GM10248 (cell line): ENCODE data around the gene DMPK.

Source experiments
- CTCF ChIA-PET: fragments of 300-600 bp; sonication (Branson Sonifier 250); formaldehyde crosslinking; extraction: SDS; loops from one replicate; lab custom pipeline; 2021; ENCODE audit warnings: antibody characterized with exemption; lab: Yijun Ruan, JAX
- POLR2A ChIA-PET: fragments of 350-650 bp; sonication (Branson Sonifier 250); formaldehyde crosslinking; extraction: SDS; loops from one replicate; lab custom pipeline; 2020; ENCODE audit warnings: antibody characterized with exemption; lab: Yijun Ruan, JAX
- DNase-seq: peaks from one replicate; pipeline ENCODE4 v3.0.0; 2012; ENCODE audit errors: extremely low spot score
- TF ChIP-seq, protein P1 (sequence below): IDR thresholded peaks from 2 replicates; pipeline ENCODE4 v1.5.1; 2012; ENCODE audit warnings: mild to moderate bottlenecking, low read depth; ENCODE audit errors: extremely low read depth, missing control alignments, control extremely low read depth

DMPK gene

GRCh38 chr19:45825917-45826893 is 43.9 kb upstream of the DMPK start:
- CTCF ChIA-PET: interaction anchor here (1.1 to 6.6 kb wide), 6 partner anchors 9 to 37 kb away, joined by 3 to 63 read pairs (median 5); no protein-coding TSS in a partner anchor
- DNase-seq: no peak
- TF ChIP-seq, protein P1, sequence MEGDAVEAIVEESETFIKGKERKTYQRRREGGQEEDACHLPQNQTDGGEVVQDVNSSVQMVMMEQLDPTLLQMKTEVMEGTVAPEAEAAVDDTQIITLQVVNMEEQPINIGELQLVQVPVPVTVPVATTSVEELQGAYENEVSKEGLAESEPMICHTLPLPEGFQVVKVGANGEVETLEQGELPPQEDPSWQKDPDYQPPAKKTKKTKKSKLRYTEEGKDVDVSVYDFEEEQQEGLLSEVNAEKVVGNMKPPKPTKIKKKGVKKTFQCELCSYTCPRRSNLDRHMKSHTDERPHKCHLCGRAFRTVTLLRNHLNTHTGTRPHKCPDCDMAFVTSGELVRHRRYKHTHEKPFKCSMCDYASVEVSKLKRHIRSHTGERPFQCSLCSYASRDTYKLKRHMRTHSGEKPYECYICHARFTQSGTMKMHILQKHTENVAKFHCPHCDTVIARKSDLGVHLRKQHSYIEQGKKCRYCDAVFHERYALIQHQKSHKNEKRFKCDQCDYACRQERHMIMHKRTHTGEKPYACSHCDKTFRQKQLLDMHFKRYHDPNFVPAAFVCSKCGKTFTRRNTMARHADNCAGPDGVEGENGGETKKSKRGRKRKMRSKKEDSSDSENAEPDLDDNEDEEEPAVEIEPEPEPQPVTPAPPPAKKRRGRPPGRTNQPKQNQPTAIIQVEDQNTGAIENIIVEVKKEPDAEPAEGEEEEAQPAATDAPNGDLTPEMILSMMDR: no peak
- POLR2A ChIA-PET: no interaction called here

DNA sequence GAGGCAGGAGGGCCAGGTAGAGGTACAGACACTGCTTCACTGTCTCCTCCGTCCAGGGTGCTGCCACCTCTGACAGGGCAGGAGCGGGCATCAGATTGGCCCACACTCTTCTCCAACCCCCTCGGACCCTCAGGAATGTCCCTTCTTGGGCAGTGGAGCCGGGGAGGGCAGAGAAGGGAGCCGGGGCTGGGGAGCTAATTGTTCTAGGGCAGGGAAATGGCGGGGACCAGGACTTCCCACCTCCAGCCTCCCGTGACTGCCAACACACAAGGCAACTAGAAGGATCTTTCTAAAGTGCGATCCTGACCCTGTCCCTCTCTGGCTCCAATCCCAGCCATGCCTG is 42.9 kb upstream of the DMPK start:
- DNase-seq: no peak
- ChIA-PET CTCF (interaction anchor here (1.2 to 6.6 kb wide), 5 partner anchors 8 to 26 kb away, joined by 3 to 63 read pairs (median 4); no protein-coding TSS in a partner anchor), POLR2A (no interaction called here)
- TF ChIP-seq, protein P1: no peak

- TF ChIP-seq, protein P1: no peak
- CTCF ChIA-PET: interaction anchor here (1.2 to 6.6 kb wide), 8 partner anchors 7 to 45 kb away, joined by 3 to 63 read pairs (median 4); partner anchors contain the start of genes FOXA3 and SYMPK
- POLR2A ChIA-PET: no interaction called here
- no peak for DNase-seq
Measured at GRCh38 chr19:45824531-45825262, 42.4 kb upstream of the DMPK start.

DNA sequence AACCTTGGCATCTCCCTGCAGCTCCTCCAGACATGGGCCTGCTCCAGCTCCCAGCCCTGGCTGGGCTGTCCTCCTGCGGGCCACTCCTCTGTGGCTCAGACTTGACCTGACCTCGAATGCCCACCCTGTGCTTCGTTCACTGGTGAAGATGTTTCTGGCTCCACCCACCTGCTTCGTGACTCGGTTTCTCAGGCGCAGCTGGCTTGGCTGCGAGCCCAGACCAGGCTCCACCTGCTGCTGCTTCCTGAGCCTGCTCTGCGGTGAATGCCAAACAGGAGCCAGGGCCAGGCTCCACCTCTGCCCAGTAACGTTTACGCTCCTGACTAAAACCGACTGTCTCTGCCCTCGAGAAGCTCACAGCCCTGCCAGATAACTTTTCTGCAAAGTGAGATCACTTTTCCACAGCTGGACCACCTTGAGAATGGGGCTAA is 41.8 kb upstream of the DMPK start:
- ChIA-PET POLR2A (no interaction called here), CTCF (interaction anchor here (1.2 to 2.7 kb wide), 6 partner anchors 10 to 45 kb away, joined by 3 to 9 read pairs (median 4); partner anchors contain the start of genes FOXA3 and SYMPK)
- TF ChIP-seq, protein P1: no peak
- DNase-seq: no peak

GRCh38 chr19:45823182-45823581 is 40.9 kb upstream of the DMPK start:
- POLR2A ChIA-PET: no interaction called here
- CTCF ChIA-PET: interaction anchor here (1.0 to 2.7 kb wide), 4 partner anchors 14 to 40 kb away, joined by 3 to 9 read pairs (median 5); partner anchors contain the start of genes FOXA3 and SYMPK
- TF ChIP-seq, protein P1: no peak
- DNase-seq: no peak

- no peak for DNase-seq
- POLR2A ChIA-PET: no interaction called here
- CTCF ChIA-PET: interaction anchor here (1.0 to 2.7 kb wide), 3 partner anchors 14 to 33 kb away, joined by 3 to 9 read pairs (median 4); no protein-coding TSS in a partner anchor
- TF ChIP-seq, protein P1: no peak
Measured at GRCh38 chr19:45822716-45823115, 40.4 kb upstream of the DMPK start.
